GM10248 (cell line): ENCODE results near the gene KRT82.
"Not testable (repeated sequence)": the region's sequence is repeated elsewhere in the genome, so short reads cannot be mapped to it uniquely, and the experiment has no call there.

Source experiments
- CTCF ChIA-PET: fragments of 300-600 bp; sonication (Branson Sonifier 250); formaldehyde crosslinking; extraction: SDS; loops from one replicate; lab custom pipeline; 2021; ENCODE audit warnings: antibody characterized with exemption; lab: Yijun Ruan, JAX
- POLR2A ChIA-PET: fragments of 350-650 bp; sonication (Branson Sonifier 250); formaldehyde crosslinking; extraction: SDS; loops from one replicate; lab custom pipeline; 2020; ENCODE audit warnings: antibody characterized with exemption; lab: Yijun Ruan, JAX
- DNase-seq: peaks from one replicate; pipeline ENCODE4 v3.0.0; 2012; ENCODE audit errors: extremely low spot score
- TF ChIP-seq, protein P1 (sequence below): IDR thresholded peaks from 2 replicates; pipeline ENCODE4 v1.5.1; 2012; ENCODE audit warnings: mild to moderate bottlenecking, low read depth; ENCODE audit errors: extremely low read depth, missing control alignments, control extremely low read depth

Gene KRT82

DNA sequence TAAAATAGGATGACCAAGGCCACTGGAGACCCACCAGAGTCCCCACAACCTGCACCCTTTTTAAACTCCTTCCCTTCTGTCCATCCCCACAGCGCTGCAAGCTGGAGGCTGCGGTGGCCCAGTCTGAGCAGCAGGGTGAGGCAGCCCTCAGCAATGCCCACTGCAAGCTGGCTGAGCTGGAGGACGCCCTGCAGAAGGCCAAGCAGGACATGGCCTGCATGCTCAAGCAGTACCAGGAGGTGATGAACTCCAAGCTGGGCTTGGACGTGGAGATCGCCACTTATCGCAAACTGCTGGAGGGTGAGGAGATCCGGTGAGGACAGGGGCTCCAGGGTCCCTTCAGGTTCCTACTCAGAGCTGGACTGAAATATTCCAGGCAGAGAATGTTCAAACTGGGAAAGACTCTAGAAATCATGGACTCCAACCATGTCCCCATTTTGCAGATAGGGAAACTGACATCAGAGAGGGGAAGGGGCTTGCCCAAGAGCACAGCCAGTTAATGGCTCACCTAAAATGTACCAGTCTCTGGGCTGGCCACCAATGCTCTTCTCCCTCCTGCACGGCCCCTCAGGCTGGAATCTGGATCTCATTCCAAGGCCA is 56.0 kb downstream of the KRT82 start:
- TF ChIP-seq, protein P1, sequence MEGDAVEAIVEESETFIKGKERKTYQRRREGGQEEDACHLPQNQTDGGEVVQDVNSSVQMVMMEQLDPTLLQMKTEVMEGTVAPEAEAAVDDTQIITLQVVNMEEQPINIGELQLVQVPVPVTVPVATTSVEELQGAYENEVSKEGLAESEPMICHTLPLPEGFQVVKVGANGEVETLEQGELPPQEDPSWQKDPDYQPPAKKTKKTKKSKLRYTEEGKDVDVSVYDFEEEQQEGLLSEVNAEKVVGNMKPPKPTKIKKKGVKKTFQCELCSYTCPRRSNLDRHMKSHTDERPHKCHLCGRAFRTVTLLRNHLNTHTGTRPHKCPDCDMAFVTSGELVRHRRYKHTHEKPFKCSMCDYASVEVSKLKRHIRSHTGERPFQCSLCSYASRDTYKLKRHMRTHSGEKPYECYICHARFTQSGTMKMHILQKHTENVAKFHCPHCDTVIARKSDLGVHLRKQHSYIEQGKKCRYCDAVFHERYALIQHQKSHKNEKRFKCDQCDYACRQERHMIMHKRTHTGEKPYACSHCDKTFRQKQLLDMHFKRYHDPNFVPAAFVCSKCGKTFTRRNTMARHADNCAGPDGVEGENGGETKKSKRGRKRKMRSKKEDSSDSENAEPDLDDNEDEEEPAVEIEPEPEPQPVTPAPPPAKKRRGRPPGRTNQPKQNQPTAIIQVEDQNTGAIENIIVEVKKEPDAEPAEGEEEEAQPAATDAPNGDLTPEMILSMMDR, result no peak

DNA sequence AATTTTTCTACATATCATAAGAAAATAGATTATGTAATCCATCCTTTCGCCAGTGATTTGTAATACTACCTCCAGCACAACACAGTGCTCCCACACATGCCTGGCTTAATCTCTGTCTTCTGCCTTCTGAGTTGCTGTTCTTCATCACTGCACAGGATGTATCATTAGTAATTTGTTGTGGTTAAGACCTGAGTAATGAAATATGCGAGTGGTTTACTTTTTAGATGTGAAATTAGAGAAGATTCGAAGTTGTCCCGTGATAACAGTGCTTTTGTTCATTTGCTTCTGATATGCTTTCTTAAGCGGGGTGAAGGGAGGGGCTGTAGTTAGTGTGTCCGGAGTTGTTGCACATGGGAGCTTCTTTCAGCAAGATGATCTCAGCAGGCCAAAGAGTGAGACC is 56.9 kb downstream of the KRT82 start:
- CTCF ChIA-PET, result interaction anchor here (1.2 kb wide), 1 partner anchor 12 kb away, joined by 4 read pairs; no protein-coding TSS in a partner anchor
- TF ChIP-seq, protein P1, result no peak
- no peak for DNase-seq
- POLR2A ChIA-PET, result no interaction called here

More for the DNA sequence above, 56.0 kb downstream of the KRT82 start:
- CTCF ChIA-PET, result interaction anchor here (1.2 to 1.9 kb wide), 2 partner anchors 11 to 20 kb away, joined by 4 to 5 read pairs; no protein-coding TSS in a partner anchor
- POLR2A ChIA-PET, result no interaction called here
- DNase-seq, result no peak

DNA sequence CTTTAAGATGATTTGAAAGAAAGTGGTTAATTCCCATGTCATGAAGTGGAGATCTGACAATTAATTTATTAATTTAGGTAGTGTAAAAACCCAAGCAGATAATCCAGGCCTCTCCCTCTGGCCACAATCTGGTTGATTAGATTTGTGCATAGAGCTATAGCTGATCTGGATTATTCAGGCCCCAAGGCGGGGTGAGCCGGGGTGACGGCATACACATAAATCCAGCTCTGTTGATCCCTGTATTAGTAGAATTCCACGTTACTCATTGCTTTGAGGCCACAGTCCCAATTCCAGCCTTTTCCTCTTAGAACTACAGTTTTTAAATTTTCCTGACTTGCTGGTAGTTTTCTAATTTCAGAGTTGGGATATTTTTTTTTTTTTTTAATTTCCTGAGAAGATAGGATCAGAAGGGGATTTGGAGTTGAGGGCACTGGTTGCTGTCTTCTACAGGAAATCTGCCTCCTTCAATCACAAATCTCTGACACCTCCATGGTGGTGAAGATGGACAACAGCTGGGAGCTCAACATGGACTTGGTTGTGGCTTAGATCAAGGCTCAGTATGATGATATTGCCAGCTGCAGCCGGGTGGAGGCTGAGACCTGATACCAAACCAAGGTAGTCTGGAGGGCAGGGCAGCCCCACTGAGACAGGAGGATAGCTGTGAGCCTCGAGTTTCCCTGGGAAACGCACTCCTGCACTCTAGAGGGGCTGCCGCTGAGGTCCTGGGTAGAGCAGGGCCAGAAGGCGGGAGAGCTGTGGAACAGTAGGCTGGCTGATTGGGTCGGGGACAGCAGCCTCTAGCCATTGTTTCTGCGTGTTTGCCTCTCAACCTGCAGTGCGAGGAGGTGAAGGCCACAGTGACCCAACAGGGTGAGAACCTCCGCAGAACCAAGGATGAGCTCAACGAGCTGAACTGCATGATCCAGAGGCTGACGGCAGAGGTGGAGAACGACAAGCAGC is 58.3 kb downstream of the KRT82 start:
- DNase-seq, result no peak
- ChIA-PET CTCF (interaction anchor here (1.2 kb wide), 1 partner anchor 25 kb away, joined by 3 read pairs; no protein-coding TSS in a partner anchor), POLR2A (no interaction called here)
- TF ChIP-seq, protein P1, result no peak

- ChIA-PET CTCF (interaction anchor here (1.2 kb wide), 1 partner anchor 26 kb away, joined by 3 read pairs; no protein-coding TSS in a partner anchor), POLR2A (no interaction called here)
- no peak for DNase-seq
- TF ChIP-seq, protein P1, result no peak
These were observed 59.1 kb downstream of the KRT82 start for GRCh38 chr12:52347016-52347415.

DNA sequence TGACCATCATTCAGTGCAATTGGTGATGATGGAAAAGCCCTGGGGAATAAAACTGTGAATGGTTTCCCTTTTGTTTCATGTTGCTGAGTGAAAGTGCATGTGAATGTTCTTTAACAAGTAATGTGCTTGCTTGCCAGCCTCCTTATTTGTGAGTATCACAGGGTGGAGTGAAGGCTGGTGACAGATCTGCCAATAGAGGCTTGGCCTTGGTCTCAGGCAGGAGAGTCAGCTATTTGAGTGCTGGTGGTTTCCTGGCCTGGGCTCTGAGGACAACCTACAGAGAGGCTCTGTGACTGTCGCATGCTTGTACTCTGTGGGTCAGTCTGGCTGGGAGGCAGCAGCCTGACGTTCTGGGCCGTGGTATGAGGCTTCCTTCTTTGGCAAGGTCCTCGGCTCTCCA is 59.5 kb downstream of the KRT82 start:
- ChIA-PET CTCF (interaction anchor here (1.2 kb wide), 1 partner anchor 26 kb away, joined by 3 read pairs; no protein-coding TSS in a partner anchor), POLR2A (no interaction called here)
- TF ChIP-seq, protein P1, result no peak
- DNase-seq, result no peak

- DNase-seq, POLR2A ChIA-PET: not testable (repeated sequence)
- CTCF ChIA-PET, result interaction anchor here (1.2 kb wide), 1 partner anchor 28 kb away, joined by 3 read pairs; no protein-coding TSS in a partner anchor
These were observed 61.1 kb downstream of the KRT82 start for GRCh38 chr12:52345041-52345440.
